Thyroid gland (tissue), 4 donors: ENCODE data around the gene ANTXR2.

Source experiments
- POLR2A ChIP-seq, 2 donors: fragments of 450-650 bp; IDR thresholded peaks; one replicate each; pipeline ENCODE4 v1.6.1; 2017; ENCODE audit warnings: antibody characterized with exemption in 2 of 2, mild to moderate bottlenecking in 2 of 2, moderate library complexity in 1 of 2
- TF ChIP-seq, protein P1 (sequence below), 6 experiments: fragments of 200-600 bp in 3 of 6; fragments of 450-650 bp in 3 of 6; sonication (generic) in 3 of 6; IDR thresholded peaks; one replicate each; pipeline ENCODE4 v1.5.1; 2016 to 2019; ENCODE audit warnings: antibody characterized with exemption in 6 of 6, mild to moderate bottlenecking in 2 of 6, inconsistent platforms in 1 of 6, moderate library complexity in 1 of 6

DNA sequence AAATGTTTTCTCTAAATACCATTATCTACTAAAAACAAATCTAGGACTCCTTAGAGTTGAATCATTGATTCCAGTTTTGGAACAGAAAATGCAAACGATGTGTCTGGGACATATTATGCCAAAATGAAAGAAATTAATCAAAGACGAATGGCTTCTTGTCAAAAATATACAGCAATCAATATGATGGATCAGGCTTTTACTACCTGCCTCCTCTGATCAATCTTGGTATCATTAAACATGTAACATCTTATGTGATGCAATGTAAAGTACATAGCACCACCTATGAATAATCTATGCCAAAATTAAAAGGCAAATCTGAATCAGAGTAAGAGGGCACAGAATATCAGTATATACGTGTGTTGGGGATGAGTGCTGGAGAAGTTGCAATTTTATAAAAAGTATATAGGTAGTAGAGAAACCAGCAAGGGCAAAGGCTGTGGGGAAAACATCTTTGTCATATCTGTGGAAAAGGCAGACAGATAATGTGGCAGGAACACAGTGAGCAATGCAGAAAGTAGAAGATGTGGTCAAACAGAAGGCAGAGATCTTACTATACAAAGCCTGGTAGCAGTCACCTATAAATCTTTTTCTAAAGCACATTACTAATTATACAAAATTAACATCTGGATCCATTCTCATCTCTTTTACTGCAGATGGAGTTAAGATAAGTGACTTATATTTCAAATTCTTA is 152.7 kb downstream of the ANTXR2 start:
- TF ChIP-seq, protein P1, sequence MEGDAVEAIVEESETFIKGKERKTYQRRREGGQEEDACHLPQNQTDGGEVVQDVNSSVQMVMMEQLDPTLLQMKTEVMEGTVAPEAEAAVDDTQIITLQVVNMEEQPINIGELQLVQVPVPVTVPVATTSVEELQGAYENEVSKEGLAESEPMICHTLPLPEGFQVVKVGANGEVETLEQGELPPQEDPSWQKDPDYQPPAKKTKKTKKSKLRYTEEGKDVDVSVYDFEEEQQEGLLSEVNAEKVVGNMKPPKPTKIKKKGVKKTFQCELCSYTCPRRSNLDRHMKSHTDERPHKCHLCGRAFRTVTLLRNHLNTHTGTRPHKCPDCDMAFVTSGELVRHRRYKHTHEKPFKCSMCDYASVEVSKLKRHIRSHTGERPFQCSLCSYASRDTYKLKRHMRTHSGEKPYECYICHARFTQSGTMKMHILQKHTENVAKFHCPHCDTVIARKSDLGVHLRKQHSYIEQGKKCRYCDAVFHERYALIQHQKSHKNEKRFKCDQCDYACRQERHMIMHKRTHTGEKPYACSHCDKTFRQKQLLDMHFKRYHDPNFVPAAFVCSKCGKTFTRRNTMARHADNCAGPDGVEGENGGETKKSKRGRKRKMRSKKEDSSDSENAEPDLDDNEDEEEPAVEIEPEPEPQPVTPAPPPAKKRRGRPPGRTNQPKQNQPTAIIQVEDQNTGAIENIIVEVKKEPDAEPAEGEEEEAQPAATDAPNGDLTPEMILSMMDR (IDR thresholded peaks at IDR 0.05), result no peak
- TF ChIP-seq POLR2A (IDR thresholded peaks at IDR 0.05), result no peak
